H1 (cell line): Measurements from ENCODE around the gene FCHO1. TPM values are rescaled to one million over a fixed set of nuclear protein-coding genes. Genes with fewer than 3 reads are reported as not detected.
A peak's percentile ranks its signal among the peaks of the same experiment; 100 is the strongest.
"Not testable (repeated sequence)": the region's sequence is repeated elsewhere in the genome, so short reads cannot be mapped to it uniquely, and the experiment has no call there.

ENCODE experiments used
- CTCF ChIA-PET: fragments of 300-600 bp; sonication (Branson Sonifier 250); formaldehyde crosslinking; loops from one replicate; lab custom pipeline; 2021; ENCODE audit not compliant: partially characterized antibody; lab: Charles Lee
- POLR2A ChIA-PET: fragments of 300-600 bp; sonication (Branson Sonifier 250); formaldehyde crosslinking; loops from one replicate; lab custom pipeline; 2021; ENCODE audit warnings: inconsistent platforms; ENCODE audit not compliant: partially characterized antibody; lab: Charles Lee
- DNase-seq, 2 experiments: peaks; one replicate each; pipeline versions ENCODE4 v3.0.0 to v3.0.0-alpha.2; 2010 to 2022; ENCODE audit warnings: low spot score in 2 of 2, low read depth in 1 of 2, mixed read lengths in 1 of 2
- FAIRE-seq: peaks from 2 replicates; lab custom pipeline; 2011; peaks lifted over from hg19 to GRCh38; lab: Jason Lieb, UNC
- H2AFZ ChIP-seq: 2 replicates; pipeline ENCODE4 v1.8.1; 2012; ENCODE audit warnings: low read length, inconsistent platforms
- H2AK5ac ChIP-seq: 2 replicates; pipeline ENCODE4 v1.6.1; 2013; ENCODE audit warnings: low read depth, low read length
- H2BK120ac ChIP-seq: replicated peaks from 2 replicates; pipeline ENCODE3; 2013; ENCODE audit warnings: low read depth, low read length, inconsistent platforms
- H2BK12ac ChIP-seq: 2 replicates; pipeline ENCODE4 v1.6.1; 2013; ENCODE audit warnings: low read depth, low read length
- H2BK15ac ChIP-seq: 2 replicates; pipeline ENCODE4 v1.6.1; 2013; ENCODE audit warnings: low read length
- H2BK20ac ChIP-seq: 2 replicates; pipeline ENCODE4 v1.6.1; 2013; ENCODE audit warnings: low read length
- H2BK5ac ChIP-seq: 2 replicates; pipeline ENCODE4 v1.6.1; 2013; ENCODE audit warnings: low read depth, low read length
- H3K14ac ChIP-seq: 2 replicates; pipeline ENCODE4 v1.6.1; 2013; ENCODE audit warnings: inconsistent platforms; ENCODE audit not compliant: insufficient read length
- H3K18ac ChIP-seq: 2 replicates; pipeline ENCODE4 v1.6.1; 2013; ENCODE audit warnings: low read length; ENCODE audit errors: extremely low read depth
- H3K23ac ChIP-seq: 2 replicates; pipeline ENCODE4 v1.6.1; 2013; ENCODE audit warnings: inconsistent platforms; ENCODE audit not compliant: insufficient read length
- H3K23me2 ChIP-seq: 2 replicates; pipeline ENCODE4 v1.6.1; 2013; ENCODE audit warnings: low read depth, low read length
- H3K27ac ChIP-seq: 2 replicates; pipeline ENCODE4 v1.6.1; 2011; ENCODE audit warnings: low read depth, low read length, inconsistent platforms
- H3K27me3 ChIP-seq, 4 experiments: replicated peaks in 1 of 4; 1 replicate in 1 of 4; 2 replicates in 3 of 4; pipeline versions ENCODE4 v1.6.1 to v1.8.1; 2011 to 2013; ENCODE audit warnings: low read length in 3 of 4, mild to moderate bottlenecking in 3 of 4, inconsistent platforms in 2 of 4, mixed read lengths in 2 of 4, moderate library complexity in 1 of 4; ENCODE audit not compliant: control insufficient read depth in 3 of 4, insufficient read depth in 3 of 4; ENCODE audit errors: extremely low read depth in 1 of 4
- H3K36me3 ChIP-seq, 4 experiments: 2 replicates each; pipeline versions ENCODE4 v1.6.1 to v1.8.1; 2011 to 2013; ENCODE audit warnings: mild to moderate bottlenecking in 4 of 4, low read length in 3 of 4, moderate library complexity in 2 of 4, control low read depth in 1 of 4, inconsistent platforms in 1 of 4; ENCODE audit not compliant: insufficient read depth in 4 of 4, control insufficient read depth in 2 of 4
- H3K4ac ChIP-seq: replicated peaks from 2 replicates; pipeline ENCODE3; 2013; ENCODE audit warnings: low read length, low read depth, mixed read lengths, inconsistent platforms; ENCODE audit not compliant: insufficient read length
- H3K4me1 ChIP-seq, 4 experiments: replicated peaks in 1 of 4; 1 replicate in 1 of 4; 2 replicates in 3 of 4; pipeline versions ENCODE4 v1.6.1 to v1.8.1; 2011 to 2013; ENCODE audit warnings: low read length in 3 of 4, inconsistent platforms in 2 of 4, mixed read lengths in 1 of 4; ENCODE audit not compliant: insufficient read depth in 4 of 4, control insufficient read depth in 3 of 4
- H3K4me2 ChIP-seq, 2 experiments: 2 replicates each; pipeline versions ENCODE4 v1.6.1 to v1.8.1; 2011 to 2013; ENCODE audit warnings: low read depth in 2 of 2, low read length in 2 of 2, control low read depth in 1 of 2, inconsistent platforms in 1 of 2, mild to moderate bottlenecking in 1 of 2; ENCODE audit not compliant: insufficient read depth in 1 of 2
- H3K4me3 ChIP-seq, 4 experiments: fragments of 200-600, 300-600 bp in 1 of 4; sonication (generic), shearing (Covaris generic), sonication (Bioruptor Twin) in 1 of 4; 2 replicates each; pipeline versions ENCODE4 v1.5.1 to v1.8.1; 2011 to 2016; ENCODE audit warnings: low read length in 4 of 4, low read depth in 3 of 4, control low read depth in 2 of 4, inconsistent platforms in 2 of 4, mild to moderate bottlenecking in 2 of 4, mixed read lengths in 1 of 4, moderate library complexity in 1 of 4; ENCODE audit not compliant: insufficient read depth in 2 of 4; ENCODE audit errors: extremely low read depth in 1 of 4
- H3K56ac ChIP-seq: replicated peaks from 2 replicates; pipeline ENCODE3; 2013; ENCODE audit warnings: low read depth, mild to moderate bottlenecking, mixed read lengths, low read length, inconsistent platforms; ENCODE audit not compliant: insufficient read length
- H3K79me1 ChIP-seq: 2 replicates; pipeline ENCODE4 v1.6.1; 2013; ENCODE audit warnings: low read depth, low read length, control low read depth
- H3K79me2 ChIP-seq, 2 experiments: 2 replicates each; pipeline versions ENCODE4 v1.6.1 to v1.8.1; 2012 to 2013; ENCODE audit warnings: low read length in 2 of 2, mild to moderate bottlenecking in 2 of 2, inconsistent platforms in 1 of 2; ENCODE audit not compliant: insufficient read depth in 2 of 2, control insufficient read depth in 1 of 2
- H3K9ac ChIP-seq, 4 experiments: replicated peaks in 1 of 4; 1 replicate in 1 of 4; 2 replicates in 3 of 4; pipeline versions ENCODE4 v1.6.1 to v1.8.1; 2011 to 2013; ENCODE audit warnings: low read depth in 3 of 4, low read length in 3 of 4, control low read depth in 2 of 4, mild to moderate bottlenecking in 2 of 4, moderate library complexity in 2 of 4, inconsistent platforms in 1 of 4; ENCODE audit errors: extremely low read depth in 1 of 4
- H3K9me3 ChIP-seq, 2 experiments: 2 replicates each; pipeline versions ENCODE4 v1.6.1 to v1.8.1; 2012 to 2013; ENCODE audit warnings: mild to moderate bottlenecking in 2 of 2, moderate library complexity in 2 of 2, control low read depth in 1 of 2, inconsistent platforms in 1 of 2, low read depth in 1 of 2, low read length in 1 of 2, mixed read lengths in 1 of 2; ENCODE audit not compliant: insufficient read depth in 2 of 2
- H4K20me1 ChIP-seq, 2 experiments: replicated peaks in 1 of 2; 2 replicates each; pipeline versions ENCODE3 to v1.8.1; 2011 to 2013; ENCODE audit warnings: inconsistent platforms in 2 of 2, low read length in 2 of 2, mild to moderate bottlenecking in 1 of 2; ENCODE audit not compliant: insufficient read depth in 2 of 2, control insufficient read depth in 1 of 2
- H4K5ac ChIP-seq: 2 replicates; pipeline ENCODE4 v1.6.1; 2013; ENCODE audit warnings: low read length, low read depth, mixed read lengths, inconsistent platforms; ENCODE audit not compliant: insufficient read length
- H4K8ac ChIP-seq: 2 replicates; pipeline ENCODE4 v1.8.0; 2013; ENCODE audit warnings: mild to moderate bottlenecking, moderate library complexity, low read length, inconsistent platforms; ENCODE audit not compliant: insufficient read depth; ENCODE audit errors: extremely low read depth
- H4K91ac ChIP-seq: replicated peaks from 2 replicates; pipeline ENCODE3; 2013; ENCODE audit warnings: low read length, mixed read lengths, inconsistent platforms; ENCODE audit not compliant: insufficient read length
- WGBS, 2 experiments: shearing (Covaris generic) in 1 of 2; methylation state at CpG; one replicate each; pipeline versions ENCODE4 v1.1.6 to v1.1.7; 2013 to 2015; ENCODE audit warnings: low lambda C conversion rate in 2 of 2, mixed read lengths in 2 of 2, inconsistent platforms in 1 of 2, low coverage in 1 of 2, missing lambda C conversion rate in 1 of 2; ENCODE audit not compliant: insufficient replicate concordance in 2 of 2, insufficient coverage in 1 of 2, insufficient read length in 1 of 2; ENCODE audit errors: extremely low coverage in 1 of 2, missing lambda C conversion rate in 1 of 2; 5-methylcytosine and 5-hydroxymethylcytosine counted together
- polyA plus RNA-seq, 7 experiments: library from polyadenylated mRNA; depleted of rRNA in 3 of 7; stranded (reverse) in 5 of 7; unstranded in 2 of 7; fragments of >200 nt in 5 of 7; fragments of 200-250 nt in 2 of 7; gene quantifications; 1 replicate in 5 of 7; 2 replicates in 1 of 7; 4 replicates in 1 of 7; pipeline versions ENCODE4 v1.2.1 to v1.2.3, GENCODE V29; 2011 to 2013; ENCODE audit warnings: missing spikeins in 2 of 7, mixed read lengths in 2 of 7
- total RNA-seq: library from RNA; stranded (reverse); fragmentation: NEBNext Ultra II Directional; extraction: Animal tissue kit (Norgen Biotek cat#: 25700); gene quantifications from 2 replicates; pipeline ENCODE4 v1.2.1, GENCODE V29; 2021

Gene FCHO1
- total and polyA plus RNA-seq, 2 of the 8 experiments (the other 6 are each of a cell fraction or from before 2014, with no cell fraction given) = 13.0 to 25.9 TPM

GRCh38 chr19:17783721-17784120 is 32.4 kb downstream of the FCHO1 start:
- not testable (repeated sequence) for H3K23ac ChIP-seq, H2AFZ ChIP-seq, H3K4me2 ChIP-seq, H2BK12ac ChIP-seq, H3K4ac ChIP-seq, H3K9ac ChIP-seq, FAIRE-seq, H3K27ac ChIP-seq, H4K5ac ChIP-seq, H3K9me3 ChIP-seq, H2BK20ac ChIP-seq, H3K14ac ChIP-seq, H2BK15ac ChIP-seq, H2AK5ac ChIP-seq, H3K27me3 ChIP-seq, H3K36me3 ChIP-seq, H4K20me1 ChIP-seq, H2BK120ac ChIP-seq, H3K23me2 ChIP-seq, H3K79me1 ChIP-seq, H3K4me3 ChIP-seq, H3K56ac ChIP-seq, H3K18ac ChIP-seq, DNase-seq, H3K79me2 ChIP-seq
- 88% methylated on average over 5 of the region's 5 CpGs; no CpG with 5 or more reads in 1 of the 2 experiments for WGBS, 2 experiments
- Histone ChIP-seq H3K4me1 (peaks cover 0 to 10% (median 8%) of the 10 kb centered on the region in 4 experiments; a peak in 6 of 7 replicates), H4K8ac (peak overlapping the region; percentile 86), H2BK5ac (peak overlapping the region; percentile 73), H4K91ac (peak overlapping the region; percentile 80)
- POLR2A ChIA-PET = interaction anchor here (1.5 to 3.3 kb wide), 2 partner anchors 76 to 149 kb away, joined by 3 to 11 read pairs; partner anchors contain the start of genes CCDC124 and RPL18A
- CTCF ChIA-PET = interaction anchor here (0.6 to 4.0 kb wide), 27 partner anchors 10 to 353 kb away, joined by 3 to 23 read pairs (median 4); partner anchors contain the start of genes B3GNT3 and SLC5A5
